Right lobe of liver (tissue), 6 donors: ENCODE results near the gene IGSF11. TPM values are rescaled to one million over a fixed set of nuclear protein-coding genes. Genes with fewer than 3 reads are reported as not detected.

Source experiments
- ATAC-seq, 4 donors: fragments of 200-7000 bp; cut with Tn5 transposase; one replicate each; pipeline ENCODE4 v1.9.1; 2020; ENCODE audit warnings: mild to moderate bottlenecking in 4 of 4, moderate library complexity in 4 of 4
- DNase-seq, 3 donors: peaks; one replicate each; pipeline ENCODE4 v3.0.0-alpha.2; 2020
- H3K27ac ChIP-seq, 3 donors: fragments of 200-600 bp; one replicate each; pipeline ENCODE4 v1.8.0; 2022
- H3K27me3 ChIP-seq, 2 donors: fragments of 200-600 bp; one replicate each; pipeline ENCODE4 v1.8.0; 2022
- H3K36me3 ChIP-seq, 4 donors: fragments of 200-600 bp; sonication (generic) in 1 of 4; one replicate each; pipeline versions ENCODE4 v1.5.1 to v1.8.0; 2017 to 2022; ENCODE audit warnings: control low read depth in 1 of 4
- H3K4me1 ChIP-seq, 4 donors: fragments of 200-600 bp; sonication (generic) in 1 of 4; one replicate each; pipeline versions ENCODE4 v1.5.1 to v1.8.0; 2017 to 2022; ENCODE audit warnings: control low read depth in 1 of 4
- H3K4me3 ChIP-seq, 3 donors: fragments of 200-600 bp; one replicate each; pipeline ENCODE4 v1.8.0; 2022
- H3K9me3 ChIP-seq, 4 donors: fragments of 200-600 bp; sonication (generic) in 1 of 4; one replicate each; pipeline versions ENCODE4 v1.5.1 to v1.8.0; 2017 to 2022; ENCODE audit warnings: control low read depth in 1 of 4
- POLR2A ChIP-seq: fragments of 450-650 bp; IDR thresholded peaks from one replicate; pipeline ENCODE4 v1.6.1; 2017; ENCODE audit warnings: antibody characterized with exemption, mild to moderate bottlenecking
- WGBS: methylation state at CpG from one replicate; pipeline ENCODE4 v1.1.6; 2018; ENCODE audit warnings: low coverage, low lambda C conversion rate; ENCODE audit not compliant: insufficient coverage; ENCODE audit errors: missing lambda C conversion rate; 5-methylcytosine and 5-hydroxymethylcytosine counted together
- intact Hi-C, 2 donors: fragments of 100-400 bp; cut with DNase I; formaldehyde crosslinking; loops; one replicate each; pipeline versions ENCODE4 v1.11.2 to v1.14.1; 2022
- total RNA-seq, 6 experiments: library from RNA; depleted of rRNA in 2 of 6; stranded (reverse); fragments of >200 nt in 2 of 6; fragmentation: NEBNext Ultra II Directional in 3 of 6; extraction: Animal tissue kit (Norgen Biotek cat#: 25700) in 3 of 6; gene quantifications; one replicate each; pipeline versions ENCODE4 v1.1.0 to v1.2.4, GENCODE V29; 2016 to 2023
- TF ChIP-seq, protein P1 (sequence below), 4 donors: fragments of 200-600 bp in 3 of 4; fragments of 450-650 bp in 1 of 4; IDR thresholded peaks; one replicate each; pipeline versions ENCODE4 v1.5.1 to v1.8.0; 2016 to 2022; ENCODE audit warnings: antibody characterized with exemption in 4 of 4, mild to moderate bottlenecking in 2 of 4
- donor health status: DM: no; HTN: yes; CAD: no.
- donor health status: DM: no; HTN: no; CAD: no.
- donor health status: DM: no; HTN: no; CAD: no.
- donor health status: DM: no; HTN: yes; CAD: no.
- donor health status: DM: no; HTN: yes; CAD: no.

Gene IGSF11
- total RNA-seq, 6 experiments from 2014 or later = not detected

DNA sequence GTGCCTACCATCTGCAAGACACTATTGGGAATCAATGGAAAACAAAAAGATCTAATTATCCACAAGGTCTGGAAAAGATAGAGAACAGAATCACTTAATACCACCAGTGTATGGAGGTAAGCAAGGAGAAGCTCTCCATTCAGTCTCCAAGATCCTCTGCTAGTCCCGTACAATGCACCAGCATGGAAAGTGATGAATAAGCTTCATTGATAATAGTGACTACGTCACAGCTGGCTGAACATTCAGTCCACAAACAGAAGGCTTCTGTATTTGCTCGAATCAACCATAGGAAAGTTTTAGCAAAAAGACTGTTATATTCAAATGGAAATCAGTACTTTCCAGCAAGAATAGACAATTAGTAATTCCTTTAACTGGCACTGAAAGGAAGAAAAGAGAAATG is 42.9 kb downstream of the IGSF11 start:
- intact Hi-C loops = no loop called here
- Histone ChIP-seq H3K4me1 (no peaks in the 10 kb centered on the region), H3K9me3 (no peaks in the 10 kb centered on the region), H3K4me3 (no peak overlapping the region), H3K27me3 (no peaks in the 10 kb centered on the region), H3K27ac (no peak overlapping the region), H3K36me3 (no peaks in the 10 kb centered on the region)
- no peak for TF ChIP-seq POLR2A
- TF ChIP-seq, protein P1, sequence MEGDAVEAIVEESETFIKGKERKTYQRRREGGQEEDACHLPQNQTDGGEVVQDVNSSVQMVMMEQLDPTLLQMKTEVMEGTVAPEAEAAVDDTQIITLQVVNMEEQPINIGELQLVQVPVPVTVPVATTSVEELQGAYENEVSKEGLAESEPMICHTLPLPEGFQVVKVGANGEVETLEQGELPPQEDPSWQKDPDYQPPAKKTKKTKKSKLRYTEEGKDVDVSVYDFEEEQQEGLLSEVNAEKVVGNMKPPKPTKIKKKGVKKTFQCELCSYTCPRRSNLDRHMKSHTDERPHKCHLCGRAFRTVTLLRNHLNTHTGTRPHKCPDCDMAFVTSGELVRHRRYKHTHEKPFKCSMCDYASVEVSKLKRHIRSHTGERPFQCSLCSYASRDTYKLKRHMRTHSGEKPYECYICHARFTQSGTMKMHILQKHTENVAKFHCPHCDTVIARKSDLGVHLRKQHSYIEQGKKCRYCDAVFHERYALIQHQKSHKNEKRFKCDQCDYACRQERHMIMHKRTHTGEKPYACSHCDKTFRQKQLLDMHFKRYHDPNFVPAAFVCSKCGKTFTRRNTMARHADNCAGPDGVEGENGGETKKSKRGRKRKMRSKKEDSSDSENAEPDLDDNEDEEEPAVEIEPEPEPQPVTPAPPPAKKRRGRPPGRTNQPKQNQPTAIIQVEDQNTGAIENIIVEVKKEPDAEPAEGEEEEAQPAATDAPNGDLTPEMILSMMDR (IDR thresholded peaks at IDR 0.05) = no peak
- DNase-seq (no peak), ATAC-seq (no peak)
- WGBS = 53% methylated on average over 3 of the region's 3 CpGs

DNA sequence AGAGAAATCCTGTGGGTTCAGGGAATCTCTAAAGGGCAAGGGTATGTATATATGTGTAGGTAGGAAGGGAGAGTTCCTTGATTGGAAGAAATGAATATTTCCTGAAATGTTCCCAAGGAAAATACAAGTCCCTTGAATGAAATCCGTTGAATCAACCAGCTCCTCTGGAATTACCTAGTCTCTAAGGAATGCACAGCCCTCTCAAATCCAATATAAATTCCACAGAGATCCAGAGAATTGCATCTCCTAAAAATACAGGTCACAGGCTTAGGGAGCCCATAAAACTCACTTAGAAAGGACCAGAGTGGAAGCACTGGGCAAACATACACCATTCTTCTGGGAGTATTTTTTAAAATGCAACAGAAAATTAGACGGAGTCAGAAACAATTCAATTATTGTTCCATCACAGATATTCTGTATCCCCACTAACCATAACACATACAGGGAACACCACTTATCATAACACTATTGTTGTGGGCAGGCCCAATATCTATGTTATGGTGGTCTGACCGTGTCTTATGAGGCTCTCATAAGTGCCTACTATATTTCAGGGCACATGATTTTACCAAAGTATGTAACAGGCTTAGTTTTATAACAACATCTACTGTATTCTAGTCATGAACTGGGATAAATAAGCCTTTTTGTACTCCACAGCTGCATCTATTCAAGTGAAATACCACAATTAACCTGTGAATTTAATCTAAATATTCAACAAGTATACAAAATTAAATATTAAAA is 43.7 kb downstream of the IGSF11 start:
- intact Hi-C loops = no loop called here
- no peak for DNase-seq
- Histone ChIP-seq H3K4me3 (no peak overlapping the region), H3K36me3 (no peaks in the 10 kb centered on the region), H3K4me1 (no peaks in the 10 kb centered on the region), H3K9me3 (no peaks in the 10 kb centered on the region), H3K27me3 (no peaks in the 10 kb centered on the region), H3K27ac (no peak overlapping the region)
- no peak for ATAC-seq
- no peak for TF ChIP-seq POLR2A
- TF ChIP-seq, protein P1 (IDR thresholded peaks at IDR 0.05) = no peak
- 51% methylated on average over 3 of the region's 3 CpGs for whole genome bisulfite sequencing

DNA sequence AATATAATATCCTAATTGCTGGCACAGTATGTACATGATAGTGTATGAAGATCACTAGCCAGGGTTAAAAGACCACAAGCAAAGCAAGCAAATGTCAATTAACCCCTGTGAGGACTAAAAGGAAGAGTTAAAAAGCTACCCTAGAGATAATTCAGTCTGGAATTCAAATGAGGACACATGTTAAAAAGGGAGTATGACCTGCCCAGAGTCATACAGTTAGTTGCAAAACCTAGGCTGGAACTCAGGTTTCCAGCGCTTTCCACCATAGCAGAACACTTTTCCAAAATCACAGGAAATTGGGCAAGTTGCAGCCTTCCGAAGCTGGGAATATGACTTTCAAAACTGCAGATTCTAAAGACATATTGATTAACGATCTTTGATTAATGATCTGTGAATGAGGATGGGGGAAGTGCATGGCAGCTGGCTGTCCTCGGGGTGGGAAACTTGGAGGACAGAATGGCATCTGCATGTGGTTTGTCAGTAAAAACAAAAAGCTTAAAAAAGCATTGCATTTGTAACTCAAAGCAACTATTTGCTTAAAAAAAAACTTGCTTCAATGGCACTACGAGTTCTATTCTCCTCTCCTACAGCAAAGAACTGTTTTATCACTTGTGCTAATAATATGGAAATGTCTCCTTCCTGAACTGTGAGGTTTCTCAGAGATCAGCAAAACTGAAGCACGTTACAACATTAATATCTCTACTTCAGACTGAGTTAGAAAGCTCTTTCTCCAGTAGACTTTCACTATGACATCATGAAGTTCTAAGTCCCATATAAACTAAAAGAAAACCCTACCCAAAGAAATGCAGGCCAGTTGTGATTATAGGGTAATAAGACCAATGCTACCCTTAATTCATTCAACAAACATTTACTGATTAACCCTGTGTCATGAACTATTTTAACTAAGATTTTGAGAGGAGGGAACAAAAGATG is 46.2 kb downstream of the IGSF11 start:
- intact Hi-C loops = no loop called here
- no peaks in the 10 kb centered on the region for H3K36me3 ChIP-seq
- ATAC-seq = no peak
- 28% methylated on average over 6 of the region's 6 CpGs for WGBS
- H3K4me3 ChIP-seq = no peak overlapping the region
- no peak for DNase-seq
- no peaks in the 10 kb centered on the region for H3K27me3 ChIP-seq
- TF ChIP-seq POLR2A = no peak
- TF ChIP-seq, protein P1 (IDR thresholded peaks at IDR 0.05) = no peak
- H3K9me3 ChIP-seq = no peaks in the 10 kb centered on the region
- no peak overlapping the region for H3K27ac ChIP-seq
- no peaks in the 10 kb centered on the region for H3K4me1 ChIP-seq

DNA sequence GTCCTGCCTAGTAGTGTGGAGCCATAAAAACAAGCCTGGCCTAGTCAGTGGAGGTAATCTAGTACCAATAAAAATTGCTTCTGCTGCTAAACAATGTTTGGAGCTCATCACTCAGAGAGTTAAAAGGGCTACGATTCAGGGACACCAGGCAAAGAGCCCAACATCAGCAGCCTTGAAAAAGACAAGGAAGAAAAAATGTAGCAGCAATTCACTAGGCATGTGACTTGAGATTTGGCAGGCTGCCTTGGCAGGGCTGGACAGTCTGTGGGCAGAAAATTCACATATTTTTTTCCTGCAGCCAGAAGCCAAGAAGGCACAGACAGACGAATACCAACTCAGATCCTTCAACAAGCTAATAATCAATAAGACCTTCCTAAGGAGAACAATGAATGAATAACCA is 47.2 kb downstream of the IGSF11 start:
- H3K27me3 ChIP-seq = no peaks in the 10 kb centered on the region
- TF ChIP-seq, protein P1 (IDR thresholded peaks at IDR 0.05) = no peak
- no peaks in the 10 kb centered on the region for H3K9me3 ChIP-seq
- ATAC-seq (no peak), DNase-seq (peak in 1 of 3 donors; percentile 46)
- 16% methylated on average over 2 of the region's 2 CpGs for WGBS
- H3K27ac ChIP-seq = no peak overlapping the region
- H3K4me1 ChIP-seq = no peaks in the 10 kb centered on the region
- no peak overlapping the region for H3K4me3 ChIP-seq
- no peaks in the 10 kb centered on the region for H3K36me3 ChIP-seq
- intact Hi-C loops = no loop called here
